DMS 273 (cell line): ENCODE measurements around the gene LIPH.
A peak's percentile ranks its signal among the peaks of the same experiment; 100 is the strongest.

Experiments
- DNase-seq: peaks from one replicate; lab custom pipeline; 2025; ENCODE audit not compliant: unreplicated experiment; lab: John Stamatoyannopoulos, UW

Gene LIPH

DNA sequence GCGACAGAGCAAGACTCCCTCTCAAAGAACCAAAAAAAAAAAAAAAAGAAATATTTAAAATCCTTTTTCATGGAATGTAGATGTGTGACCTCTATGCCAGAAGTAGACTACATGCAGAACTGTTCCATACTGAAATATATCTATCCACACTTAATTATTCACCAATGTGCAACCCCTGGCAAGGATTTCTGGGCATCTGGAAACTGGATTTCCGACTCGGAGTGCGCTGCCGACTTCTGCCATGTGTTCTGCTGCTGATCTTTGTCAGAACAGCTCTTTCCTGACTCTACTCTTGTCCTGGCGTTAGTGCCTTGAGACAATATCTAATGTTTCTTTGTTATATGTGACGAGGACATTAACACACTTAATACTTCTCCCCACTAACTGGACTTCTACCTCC is 11.7 kb downstream of the LIPH start:
- DNase-seq = no peak

DNA sequence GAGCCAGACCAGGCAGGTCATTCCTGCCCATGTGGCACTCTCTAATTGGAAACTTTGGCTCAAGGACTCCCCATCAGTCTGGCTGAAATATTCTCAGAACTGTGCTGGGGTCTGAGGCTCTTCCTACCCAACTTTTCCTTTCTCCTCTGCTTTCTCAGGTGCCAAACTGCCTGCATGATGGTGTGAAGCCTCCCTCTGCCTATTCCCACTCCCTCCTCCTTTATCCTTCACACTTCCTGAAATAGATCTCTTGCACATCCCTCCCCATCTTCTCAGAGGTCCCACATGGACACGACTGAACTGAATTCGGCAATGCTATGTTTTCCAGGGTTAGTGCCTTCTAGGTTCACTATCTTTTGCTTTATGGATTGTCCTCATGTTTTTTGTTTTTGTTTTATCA is 12.5 kb downstream of the LIPH start:
- no peak for DNase-seq

DNA sequence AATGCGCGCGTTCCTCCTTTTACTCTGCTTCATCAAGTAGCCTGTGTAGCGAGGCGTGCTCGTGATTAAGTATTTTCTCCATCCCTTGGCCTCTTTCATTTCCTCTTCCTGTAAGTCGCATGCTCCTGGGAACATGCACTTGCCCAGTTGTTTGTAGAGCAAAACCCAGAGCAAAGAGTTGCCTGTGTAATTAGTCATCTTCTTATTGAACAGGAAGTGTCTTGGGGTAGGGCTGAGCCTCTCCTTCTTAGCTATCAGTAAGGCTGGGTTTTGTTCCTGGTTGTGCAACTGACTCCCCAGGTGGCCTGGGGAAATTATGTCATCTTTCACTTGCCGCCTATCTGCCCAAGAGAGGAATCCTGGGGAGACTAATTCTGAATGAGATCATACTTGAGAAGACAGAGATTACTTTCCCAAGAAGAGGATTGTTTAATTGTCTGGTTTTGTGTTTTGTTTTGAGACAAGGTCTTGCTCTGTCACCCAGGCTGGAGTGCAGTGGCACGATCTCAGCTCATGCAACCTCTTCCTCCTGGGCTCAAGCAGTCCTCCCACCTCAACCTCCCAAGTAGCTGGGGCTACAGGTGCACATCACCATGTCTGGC is 14.9 kb downstream of the LIPH start:
- DNase-seq = no peak

DNA sequence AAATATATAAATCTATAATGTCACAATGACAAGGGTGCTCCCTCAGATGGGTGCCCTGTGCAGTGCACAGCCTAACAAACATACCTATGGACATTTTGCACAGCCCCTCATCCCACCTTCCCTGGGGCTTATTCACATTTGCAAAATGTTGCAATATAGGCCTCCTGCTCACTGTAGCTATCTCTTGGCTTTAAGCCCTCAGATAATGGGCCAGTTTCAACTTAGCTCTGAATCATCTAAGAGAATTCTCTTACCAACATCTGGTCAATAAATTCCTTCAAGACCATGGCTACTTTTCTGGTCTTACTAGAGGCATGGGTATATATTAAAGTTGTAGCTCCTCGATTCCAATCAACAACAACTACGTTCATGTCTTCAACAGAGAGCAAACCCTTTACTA is 17.9 kb downstream of the LIPH start:
- peak; percentile 36 for DNase-seq

DNA sequence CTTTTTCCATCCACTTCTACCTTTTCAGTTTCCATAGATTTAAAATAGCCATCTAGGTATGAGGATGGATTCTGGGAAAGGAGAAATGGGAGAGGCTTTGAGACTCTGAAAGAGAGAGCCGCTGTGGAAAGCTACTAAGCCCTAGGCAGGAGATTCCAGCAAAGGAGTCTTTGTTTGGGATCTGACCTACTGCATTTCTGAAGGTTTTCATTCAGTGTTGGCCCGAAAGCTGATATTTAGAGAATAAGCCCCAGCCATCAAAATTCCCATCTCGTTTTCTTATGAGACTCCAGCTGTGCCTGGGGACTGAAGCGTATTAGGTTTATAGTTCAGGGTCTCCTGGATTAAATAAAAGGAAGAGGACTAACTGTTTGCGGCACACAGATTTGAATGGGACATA is 19.5 kb downstream of the LIPH start:
- DNase-seq = no peak

DNA sequence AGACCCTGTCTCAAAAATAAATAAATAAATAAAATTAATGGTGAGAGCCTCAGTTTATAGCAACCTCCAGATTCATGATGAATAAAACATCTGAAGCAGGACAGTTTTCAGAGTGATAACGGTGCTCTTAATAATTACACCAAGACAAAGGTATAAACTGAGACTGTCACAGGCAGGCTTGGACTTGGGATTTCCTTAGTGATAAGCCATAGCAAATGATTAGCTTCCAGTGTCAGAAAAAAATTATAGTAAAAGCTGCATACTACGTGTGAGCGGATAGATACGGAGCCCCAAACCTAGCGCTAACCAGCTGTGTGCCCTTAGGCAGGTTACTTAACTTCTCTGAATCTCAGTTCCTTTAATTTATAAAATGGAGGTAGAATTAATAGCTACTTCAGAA is 21.5 kb downstream of the LIPH start:
- no peak for DNase-seq

DNA sequence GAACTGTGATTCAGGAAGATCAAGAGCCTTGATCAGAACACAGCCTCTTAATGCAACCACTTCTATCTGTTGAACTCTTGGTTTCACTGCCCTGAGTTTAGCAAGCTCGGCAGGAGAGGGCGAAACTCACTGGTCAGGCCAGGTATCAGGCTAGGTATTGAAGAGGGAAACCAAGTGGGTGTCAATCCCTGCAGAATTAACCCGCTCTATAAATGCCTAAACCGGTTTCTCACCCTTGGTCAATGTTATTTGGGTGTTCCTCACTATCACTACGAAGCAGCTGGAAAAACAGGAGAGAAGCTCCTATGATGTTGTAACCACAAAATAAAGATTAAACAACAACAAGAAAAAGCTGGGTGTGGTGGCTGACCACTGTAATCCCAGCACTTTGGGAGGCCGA is 23.9 kb downstream of the LIPH start:
- no peak for DNase-seq

DNA sequence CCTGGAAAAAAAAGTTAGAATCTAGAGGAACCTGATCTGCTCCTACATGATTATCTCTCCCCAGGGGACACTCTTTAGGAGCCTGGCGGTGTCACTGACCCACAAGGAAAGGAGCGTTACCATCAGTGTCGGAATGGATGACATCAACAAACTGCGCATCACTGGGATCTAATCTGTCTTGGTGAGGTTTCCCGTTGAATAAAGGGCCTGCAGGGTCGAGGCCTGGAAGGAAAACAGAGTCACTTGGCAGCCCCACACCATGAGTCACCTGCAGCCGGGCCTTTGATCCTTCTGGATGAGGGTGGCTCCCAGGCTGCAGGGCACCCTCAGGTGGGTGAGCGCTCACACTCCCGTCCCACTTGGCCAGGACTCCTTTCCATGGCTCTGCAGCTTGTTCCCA is 25.0 kb downstream of the LIPH start:
- DNase-seq = no peak

DNA sequence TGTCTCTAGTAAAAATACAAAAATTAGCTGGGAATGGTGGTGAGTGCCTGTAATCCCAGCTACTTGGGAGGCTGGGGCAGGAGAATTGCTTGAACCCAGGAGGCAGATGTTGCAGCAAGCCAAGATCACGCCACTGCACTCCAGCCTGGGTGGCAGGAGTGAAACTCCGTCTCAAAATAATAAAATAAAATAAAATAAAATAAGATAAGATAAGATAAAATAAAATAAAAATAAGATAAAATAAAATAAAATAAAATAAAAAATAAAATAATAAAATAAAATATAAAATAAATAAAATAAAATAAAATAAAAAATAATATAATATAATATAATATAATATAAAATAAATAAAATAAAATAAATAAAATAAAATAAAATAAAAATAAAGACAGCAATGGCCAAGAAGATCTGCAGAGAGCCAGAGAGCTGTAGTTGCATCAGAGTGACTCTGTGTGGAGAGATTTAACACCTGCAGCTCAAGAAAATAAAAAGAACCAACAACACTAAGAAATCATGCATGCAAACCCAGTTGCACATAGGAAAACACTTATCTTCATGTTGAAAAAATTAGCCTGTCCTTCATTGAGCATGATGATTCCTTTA is 25.9 kb downstream of the LIPH start:
- DNase-seq = no peak

DNA sequence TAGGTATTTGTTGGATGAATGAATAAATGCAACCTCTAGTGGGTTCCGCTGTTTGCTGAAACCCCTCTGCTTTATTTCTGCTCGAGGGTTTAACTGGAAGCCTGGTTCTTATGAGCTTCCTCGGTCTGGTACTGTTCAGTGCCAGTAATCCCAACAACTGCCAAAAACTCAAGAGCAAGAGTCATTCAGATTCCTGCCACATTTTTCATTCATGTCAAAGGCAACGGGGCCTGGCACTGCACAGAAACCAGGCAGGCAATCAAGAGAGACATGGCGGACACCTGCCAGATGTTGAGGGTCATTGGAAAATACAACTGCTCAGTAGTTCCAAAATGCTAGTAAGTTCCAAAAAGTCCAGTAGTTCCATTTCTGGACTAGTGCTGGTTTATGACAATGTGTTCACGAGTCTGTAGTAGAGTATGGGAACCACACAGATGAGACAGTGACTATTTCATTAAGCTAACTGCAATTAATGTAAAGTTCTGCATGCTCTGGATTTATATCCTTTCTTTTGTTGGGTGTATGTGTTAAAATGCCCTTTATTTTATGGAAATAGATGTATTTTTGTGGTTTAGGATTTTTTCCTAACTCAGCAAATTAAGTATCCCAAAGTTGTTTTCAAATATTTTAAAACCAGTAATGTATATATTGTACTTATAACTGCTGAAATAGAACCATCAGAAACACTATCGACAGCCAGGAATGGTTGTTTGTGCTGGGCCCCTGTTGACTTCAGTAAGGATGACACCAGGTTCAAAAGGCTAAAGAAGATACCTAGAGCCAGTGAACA is 30.8 kb downstream of the LIPH start:
- DNase-seq = no peak

DNA sequence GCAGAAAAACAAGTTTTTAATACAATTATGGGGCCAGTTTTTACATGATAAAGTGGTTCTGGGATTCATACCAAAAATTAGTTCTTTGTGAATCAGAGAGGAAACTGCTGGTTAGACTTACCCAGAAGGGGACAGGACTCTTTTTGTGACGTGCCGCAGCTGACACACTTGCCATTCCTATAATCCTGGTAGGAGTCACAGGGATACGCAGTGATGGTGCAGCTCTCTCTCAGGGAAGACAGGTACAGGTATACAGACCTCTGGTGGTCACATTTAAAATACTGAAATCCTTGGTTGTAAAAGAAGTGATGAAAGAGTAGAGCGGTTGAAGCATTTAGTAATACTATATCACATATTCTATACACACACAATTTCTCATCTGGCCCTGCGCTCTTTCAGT is 33.4 kb downstream of the LIPH start:
- DNase-seq = no peak

DNA sequence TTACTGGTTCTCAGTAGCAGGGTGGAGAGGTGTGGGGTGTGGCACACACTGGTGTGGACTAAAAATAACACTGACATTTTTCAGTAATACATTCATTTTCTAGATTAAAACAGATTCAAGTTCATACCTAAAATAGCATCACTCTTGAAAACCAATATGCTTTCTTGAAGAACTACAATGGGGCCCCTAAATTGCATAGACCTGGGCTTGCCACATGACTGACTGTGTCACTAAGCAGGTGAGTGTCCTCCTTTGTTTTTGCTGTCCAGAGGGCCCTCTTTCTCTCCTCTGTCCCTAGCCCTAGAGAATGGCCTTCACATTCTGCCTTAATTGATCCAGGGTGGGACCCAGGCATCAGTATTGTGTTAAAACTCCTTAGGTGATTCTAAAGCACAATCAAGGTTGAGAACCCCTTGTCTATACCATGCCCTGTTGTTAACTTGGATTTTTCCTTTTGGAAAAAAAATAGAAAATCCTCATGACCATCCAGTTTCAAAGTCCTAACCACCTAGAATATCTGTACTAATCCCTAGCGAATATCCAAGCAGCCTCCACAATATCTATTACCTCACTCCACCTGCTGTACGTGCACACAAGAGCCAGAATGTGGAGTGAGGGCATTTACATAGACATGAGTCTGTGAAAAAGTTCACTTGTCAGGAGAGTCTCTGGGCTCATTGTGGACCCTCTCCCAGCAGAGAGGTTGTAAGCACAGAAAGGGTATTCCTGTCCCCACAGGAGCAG is 34.8 kb downstream of the LIPH start:
- no peak for DNase-seq

DNA sequence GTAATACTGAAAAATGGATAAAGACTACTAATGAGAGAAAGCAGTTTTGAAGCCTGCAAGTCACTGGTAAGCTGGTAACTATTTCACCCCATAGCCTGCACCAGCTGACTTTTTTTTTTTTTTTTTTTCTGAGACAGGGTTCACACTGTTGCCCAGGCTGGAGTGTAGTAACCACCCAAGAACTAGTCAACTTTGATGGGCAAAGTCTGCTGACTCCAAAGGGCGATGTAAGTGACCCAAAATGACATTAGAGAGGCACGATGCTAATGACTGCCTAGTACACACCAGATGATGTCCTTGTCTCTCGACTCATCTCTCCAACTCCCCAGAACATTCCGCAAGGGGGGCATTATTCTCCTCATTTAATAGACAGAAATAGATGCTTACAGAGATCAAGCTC is 40.7 kb downstream of the LIPH start:
- no peak for DNase-seq

DNA sequence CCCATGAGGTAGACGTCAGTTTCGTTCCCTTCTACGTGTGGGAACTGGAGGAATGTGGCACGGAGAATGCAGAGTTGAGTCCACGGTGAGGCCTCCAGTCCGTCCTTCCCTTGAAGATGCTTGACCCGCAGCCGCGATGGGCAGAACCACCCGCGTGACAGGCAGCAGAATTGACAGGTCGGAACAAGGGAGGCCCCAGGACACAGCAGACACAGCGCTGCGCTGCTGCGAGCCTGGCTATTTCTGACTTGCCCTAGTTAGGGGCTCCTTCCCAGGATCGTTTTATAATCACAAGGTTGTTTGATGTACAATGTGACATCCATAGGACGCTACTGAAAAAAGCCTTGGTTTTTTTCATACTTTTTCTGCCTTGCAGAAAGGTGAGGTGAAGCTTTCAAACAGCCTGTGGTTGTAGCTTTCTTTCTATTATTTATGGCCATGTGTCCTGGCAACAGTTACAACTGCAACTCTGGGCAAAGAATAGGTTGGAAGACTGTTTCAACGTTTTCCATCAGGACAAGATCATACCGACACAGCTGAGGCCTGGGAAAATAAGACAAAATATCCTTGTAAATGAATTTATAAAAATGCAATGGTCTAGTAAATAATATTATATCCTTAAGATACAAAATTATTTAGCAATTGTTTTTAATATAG is 43.9 kb downstream of the LIPH start:
- no peak for DNase-seq

DNA sequence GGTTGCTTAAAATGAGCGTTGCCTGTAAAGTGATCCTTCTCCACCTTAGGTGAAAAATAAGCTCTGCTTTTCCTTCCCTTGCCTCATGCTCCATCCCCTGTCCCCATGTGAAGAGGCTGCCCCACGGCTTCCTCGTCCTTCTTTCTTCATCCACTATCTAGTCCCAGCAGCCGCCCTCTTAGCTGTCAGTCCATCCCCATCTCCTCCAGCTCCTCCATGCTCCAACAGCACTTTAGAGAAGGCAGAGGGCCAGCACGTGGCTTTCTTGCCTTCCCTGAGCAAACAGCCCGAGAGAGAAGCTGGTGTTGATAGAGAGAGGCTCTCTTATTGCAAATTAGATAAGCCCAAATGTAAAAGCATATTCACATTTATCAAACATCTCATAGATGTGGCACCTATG is 44.5 kb downstream of the LIPH start:
- no peak for DNase-seq

DNA sequence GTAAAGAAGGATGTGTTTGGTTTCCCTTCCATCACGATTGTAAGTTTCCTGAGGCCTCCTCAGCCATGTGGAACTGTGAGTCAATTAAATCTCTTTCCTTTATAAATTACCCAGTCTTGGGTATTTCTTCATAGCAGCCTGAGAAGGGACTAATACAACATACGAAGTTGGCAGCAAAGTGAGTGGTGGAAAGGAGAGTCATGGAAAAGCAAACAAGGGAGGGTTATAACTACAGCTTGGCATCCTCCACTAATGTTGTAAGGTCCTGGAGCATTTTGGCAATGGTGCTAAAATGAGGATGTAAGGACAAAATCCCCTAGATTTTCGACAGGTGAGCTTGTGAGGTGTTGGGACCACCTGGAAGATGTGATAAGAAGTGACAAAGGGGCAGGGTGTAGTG is 47.8 kb downstream of the LIPH start:
- DNase-seq = no peak

DNA sequence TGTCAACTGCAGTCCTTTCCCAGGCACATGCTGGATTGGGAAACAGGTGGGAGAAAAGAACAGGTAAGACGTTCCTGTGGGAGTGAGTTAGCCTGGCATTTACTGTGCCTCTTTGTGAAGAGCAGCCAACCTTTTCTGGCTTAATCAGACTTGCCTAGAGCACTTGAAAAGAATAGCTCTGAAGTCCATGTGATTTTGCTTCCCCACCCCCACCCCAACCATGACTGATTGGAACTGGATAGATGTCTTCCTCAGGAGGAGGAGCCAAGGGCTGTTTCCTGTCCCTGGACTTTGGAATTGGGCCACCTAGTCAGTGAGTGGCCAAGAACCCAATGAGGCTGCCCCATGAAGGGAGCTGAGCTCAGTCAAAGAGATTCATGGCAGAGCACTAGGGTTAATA is 48.9 kb downstream of the LIPH start:
- no peak for DNase-seq

DNA sequence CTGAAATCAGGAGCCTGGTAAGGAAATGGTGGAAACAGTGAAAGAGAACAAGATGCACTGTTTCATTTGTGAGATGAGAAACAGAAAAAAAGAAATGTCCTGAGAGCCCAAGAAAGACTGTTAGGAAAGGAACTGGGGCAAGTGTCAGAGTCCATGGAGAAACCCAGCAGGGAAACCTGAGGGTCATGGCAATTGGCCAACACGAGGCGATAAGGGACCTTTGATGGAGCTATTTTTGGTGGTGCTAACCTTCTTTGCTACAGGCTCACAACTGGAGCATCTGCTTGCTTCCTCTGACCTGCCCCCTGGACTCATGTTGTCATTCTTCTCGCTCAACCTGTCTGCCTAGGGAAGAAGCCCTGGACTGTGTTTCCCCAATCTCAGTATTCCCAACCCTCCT is 49.4 kb downstream of the LIPH start:
- no peak for DNase-seq

DNA sequence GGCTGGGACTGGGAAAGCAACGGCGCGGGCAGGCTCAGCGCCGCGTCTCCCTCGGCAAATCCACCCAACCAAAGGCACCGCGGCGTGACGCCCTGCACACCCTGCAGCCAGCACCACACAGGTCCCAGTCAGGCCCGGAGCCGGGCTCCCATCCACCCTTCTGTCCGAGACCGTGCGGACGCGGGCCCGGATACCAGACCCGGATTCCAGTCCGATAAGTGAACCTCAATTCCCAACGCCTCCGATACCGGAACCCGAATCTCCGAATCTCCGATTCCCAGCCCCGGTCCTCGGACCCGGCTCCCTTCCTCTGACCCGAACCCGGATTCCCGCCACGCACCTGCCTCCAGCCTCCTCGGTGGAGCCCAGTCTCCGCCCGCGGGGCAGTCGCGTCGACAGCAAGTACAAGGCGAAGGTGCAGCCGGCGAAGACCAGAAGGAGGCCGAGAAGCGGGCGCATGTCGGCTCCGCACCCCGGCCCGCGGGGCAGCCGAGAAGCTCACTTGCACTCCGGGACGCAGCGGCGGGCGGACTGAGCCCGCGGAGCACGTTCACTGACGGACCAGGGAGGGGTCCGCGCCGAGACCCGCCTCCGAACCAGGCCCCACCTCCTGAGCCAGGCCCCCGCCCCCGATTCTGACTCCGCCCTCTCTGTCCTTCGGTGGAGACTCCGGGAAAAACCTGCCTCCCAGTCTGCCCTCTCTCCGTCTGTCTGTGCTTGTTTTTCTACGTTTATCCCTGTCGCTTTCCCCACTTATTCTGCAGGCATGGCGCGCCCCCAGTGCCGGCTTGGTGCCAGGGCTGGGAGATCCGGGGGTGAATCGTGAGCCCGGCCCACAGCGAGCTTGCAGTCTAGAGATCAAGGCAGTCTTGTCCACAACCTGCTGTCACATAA is 53.6 kb downstream of the LIPH start, which contains the start of gene TMEM41A:
Gene TMEM41A (minus strand): TSS at position 533 of the 894 bp plus-strand sequence. CDS start 74 bp downstream, at position 459.
- DNase-seq = peak; percentile 99

DNA sequence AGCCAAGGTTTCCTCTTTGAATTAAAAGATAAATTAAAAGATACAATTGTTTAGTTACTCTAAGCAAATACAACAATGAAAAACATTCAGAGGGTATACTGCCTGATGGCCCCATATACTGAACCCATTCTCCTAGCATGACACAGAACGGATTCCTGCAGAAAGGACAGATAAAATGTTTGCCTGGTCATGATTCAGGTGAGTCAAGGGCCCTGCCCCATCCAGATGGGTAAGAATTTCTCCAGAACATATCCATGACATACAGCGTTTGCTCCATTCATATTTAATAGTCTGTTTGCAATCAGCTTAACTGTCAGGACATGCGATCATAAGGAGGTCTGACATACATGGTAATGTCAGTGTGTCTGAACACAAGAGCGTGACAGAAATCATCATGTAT is 62.1 kb downstream of the LIPH start:
- no peak for DNase-seq
